Endothelial cell of umbilical vein (primary cell): ENCODE results near the gene SYMPK. TPM values are rescaled to one million over a fixed set of nuclear protein-coding genes. Genes with fewer than 3 reads are reported as not detected.

ENCODE experiments used
- BruUV-seq: library from RNA; stranded (reverse); fragments of 400-500 nt; replicated peaks from 2 replicates; lab custom pipeline; 2021; lab: Mats Ljungman, UMichigan
- CTCF ChIA-PET: fragments of 300-600, 350-600 bp; sonication (Branson Sonifier 250); formaldehyde crosslinking; loops from one replicate; lab custom pipeline; 2021; ENCODE audit warnings: antibody characterized with exemption, inconsistent platforms; lab: Charles Lee
- POLR2A ChIA-PET: fragments of 300-600, 350-600 bp; sonication (Branson Sonifier 250); formaldehyde crosslinking; loops from one replicate; lab custom pipeline; 2021; ENCODE audit warnings: antibody characterized with exemption, inconsistent platforms; lab: Charles Lee
- DNase-seq: peaks from one replicate; pipeline ENCODE4 v3.0.0-alpha.2; 2011; ENCODE audit warnings: low read depth, low spot score
- FAIRE-seq: peaks from 2 replicates; lab custom pipeline; 2011; peaks lifted over from hg19 to GRCh38; lab: Jason Lieb, UNC
- H2AFZ ChIP-seq: 2 replicates; pipeline ENCODE4 v1.6.0; 2012; ENCODE audit warnings: low read depth, low read length, control low read depth, inconsistent platforms
- H3K27ac ChIP-seq: 2 replicates; pipeline ENCODE4 v1.5.1; 2011; ENCODE audit warnings: low read depth, mild to moderate bottlenecking, control low read depth, low read length, moderate library complexity; ENCODE audit not compliant: insufficient read depth
- H3K27me3 ChIP-seq, 2 experiments: 2 replicates each; pipeline versions ENCODE4 v1.6.0 to v1.6.1; 2011; ENCODE audit warnings: low read length in 2 of 2, mixed read lengths in 1 of 2; ENCODE audit not compliant: control insufficient read depth in 2 of 2, insufficient read depth in 2 of 2
- H3K36me3 ChIP-seq, 2 experiments: 2 replicates in 1 of 2; 3 replicates in 1 of 2; pipeline ENCODE4 v1.5.1; 2011; ENCODE audit warnings: low read length in 2 of 2, mild to moderate bottlenecking in 1 of 2, moderate library complexity in 1 of 2; ENCODE audit not compliant: control insufficient read depth in 2 of 2, insufficient read depth in 2 of 2; ENCODE audit errors: extremely low read depth in 1 of 2
- H3K4me1 ChIP-seq: 3 replicates; pipeline ENCODE4 v1.5.1; 2011; ENCODE audit warnings: mild to moderate bottlenecking, low read length; ENCODE audit not compliant: control insufficient read depth, insufficient read depth; ENCODE audit errors: extremely low read depth
- H3K4me2 ChIP-seq: 2 replicates; pipeline ENCODE4 v1.6.1; 2011; ENCODE audit warnings: low read length, control low read depth, mixed read lengths; ENCODE audit not compliant: insufficient read depth
- H3K4me3 ChIP-seq, 3 experiments: fragments of 200-600 bp in 1 of 3; sonication (generic), shearing (Covaris generic) in 1 of 3; replicated peaks in 1 of 3; 2 replicates each; pipeline ENCODE4 v1.5.1; 2011 to 2016; ENCODE audit warnings: control low read depth in 3 of 3, low read length in 3 of 3, mild to moderate bottlenecking in 2 of 3, inconsistent platforms in 1 of 3, low read depth in 1 of 3, moderate library complexity in 1 of 3; ENCODE audit not compliant: insufficient read depth in 1 of 3
- H3K79me2 ChIP-seq: 2 replicates; pipeline ENCODE4 v1.6.0; 2012; ENCODE audit warnings: low read length, inconsistent platforms; ENCODE audit not compliant: control insufficient read depth, insufficient read depth
- H3K9ac ChIP-seq: replicated peaks from 2 replicates; pipeline ENCODE3; 2011; ENCODE audit warnings: low read length, control low read depth; ENCODE audit not compliant: insufficient read depth; ENCODE audit errors: extremely low read depth
- H3K9me1 ChIP-seq: replicated peaks from 3 replicates; pipeline ENCODE4 v1.6.0; 2011; ENCODE audit warnings: mild to moderate bottlenecking, low read length; ENCODE audit not compliant: control insufficient read depth, insufficient read depth; ENCODE audit errors: extremely low read depth
- H3K9me3 ChIP-seq: replicated peaks from 2 replicates; pipeline ENCODE4 v1.5.1; 2012; ENCODE audit warnings: low read length, inconsistent platforms; ENCODE audit not compliant: control insufficient read depth, insufficient read depth
- H4K20me1 ChIP-seq: replicated peaks from 2 replicates; pipeline ENCODE3; 2011; ENCODE audit warnings: mild to moderate bottlenecking, low read length; ENCODE audit not compliant: control insufficient read depth, insufficient read depth; ENCODE audit errors: extremely low read depth
- CTCF ChIP-seq, 2 donors: IDR thresholded peaks; 1 replicate in 1 of 2; 2 replicates in 1 of 2; pipeline ENCODE4 v1.5.1; 2011; ENCODE audit warnings: low read length in 2 of 2, mild to moderate bottlenecking in 2 of 2, moderate library complexity in 2 of 2, control low read depth in 1 of 2, inconsistent platforms in 1 of 2, low read depth in 1 of 2; ENCODE audit not compliant: insufficient read depth in 1 of 2; ENCODE audit errors: extremely low read depth in 1 of 2
- EZH2 ChIP-seq: IDR thresholded peaks from 2 replicates; pipeline ENCODE4 v1.6.1; 2012; ENCODE audit warnings: borderline replicate concordance, low read depth, mild to moderate bottlenecking, moderate library complexity, low read length, inconsistent platforms; ENCODE audit not compliant: severe bottlenecking
- FOS ChIP-seq: IDR thresholded peaks from 2 replicates; pipeline ENCODE4 v1.6.1; 2011; ENCODE audit warnings: mild to moderate bottlenecking, low read length, moderate library complexity, borderline replicate concordance; ENCODE audit not compliant: insufficient read depth
- GATA2 ChIP-seq: IDR thresholded peaks from 2 replicates; pipeline ENCODE4 v1.7.0; 2011; ENCODE audit warnings: low read depth, mild to moderate bottlenecking, moderate library complexity, mixed read lengths, low read length; ENCODE audit not compliant: insufficient read length, insufficient read depth
- JUN ChIP-seq: IDR thresholded peaks from 2 replicates; pipeline ENCODE4 v1.6.1; 2011; ENCODE audit warnings: borderline replicate concordance, low read depth; ENCODE audit not compliant: insufficient read length, insufficient read depth
- MAX ChIP-seq: IDR thresholded peaks from 2 replicates; pipeline ENCODE4 v1.6.1; 2011; ENCODE audit not compliant: insufficient read depth, insufficient read length
- MYC ChIP-seq: IDR thresholded peaks from one replicate; pipeline ENCODE4 v1.6.1; 2011; ENCODE audit warnings: mild to moderate bottlenecking, low read depth, low read length
- POLR2A ChIP-seq: IDR thresholded peaks from 2 replicates; pipeline ENCODE4 v1.6.1; 2012; ENCODE audit warnings: low read depth, mild to moderate bottlenecking, control low read depth, low read length
- POLR2AphosphoS5 ChIP-seq: IDR thresholded peaks from 2 replicates; pipeline ENCODE4 v1.6.1; 2012; ENCODE audit warnings: low read depth, mild to moderate bottlenecking, control low read depth, low read length, moderate library complexity; ENCODE audit not compliant: insufficient read depth
- dilution Hi-C: fragments of 300-500 bp; cut with MboI; formaldehyde crosslinking; loops from one replicate; pipeline ENCODE4 v1.15.0; 2019; ENCODE audit warnings: low sequenced_read_pairs; ENCODE audit not compliant: extremely low pct_ligation_motif_present
- intact Hi-C: fragments of 100-400 bp; cut with micrococcal nuclease; formaldehyde crosslinking; loops from one replicate; pipeline ENCODE4 v1.10.0; 2022
- polyA plus RNA-seq, 4 experiments: library from polyadenylated mRNA; depleted of rRNA in 3 of 4; stranded (reverse) in 3 of 4; unstranded in 1 of 4; fragments of >200 nt; gene quantifications; 2 replicates each; pipeline versions ENCODE4 v1.2.1 to v1.2.3, GENCODE V29; 2011 to 2012; ENCODE audit warnings: missing spikeins in 1 of 4
- total RNA-seq: library from RNA; stranded (reverse); gene quantifications from 2 replicates; pipeline ENCODE4 v1.2.3, GENCODE V29; 2021

Gene SYMPK
- total and polyA plus RNA-seq, 2 donors (not counting 3 experiments of a cell fraction or from before 2014, with no cell fraction given) = 89.8 to 95.7 TPM

GRCh38 chr19:45785781-45786532 lies 77.0 kb downstream of the SYMPK start:
- Histone ChIP-seq H3K4me3 (no peak overlapping the region), H3K79me2 (peaks cover 4% of the 10 kb centered on the region), H3K9ac (no peak overlapping the region), H3K4me2 (no peak overlapping the region), H3K9me3 (no peaks in the 10 kb centered on the region), H3K36me3 (peaks cover 10 to 31% of the 10 kb centered on the region in 2 experiments), H3K4me1 (peaks cover 4% of the 10 kb centered on the region), H2AFZ (no peak overlapping the region), H4K20me1 (no peaks in the 10 kb centered on the region), H3K9me1 (no peaks in the 10 kb centered on the region), H3K27me3 (no peaks in the 10 kb centered on the region), H3K27ac (no peak overlapping the region)
- FAIRE-seq (no peak), DNase-seq (no peak)
- no peak for TF ChIP-seq POLR2A
- TF ChIP-seq GATA2 = no peak
- no peak for TF ChIP-seq JUN
- TF ChIP-seq CTCF (IDR thresholded peaks at IDR 0.05; ENCODE audit: extremely low read depth in 1 of 2, insufficient read depth in 1 of 2, low read depth in 1 of 2, low read length in 2 of 2) = no peak
- TF ChIP-seq EZH2 = no peak
- no peak for TF ChIP-seq FOS
- no peak for TF ChIP-seq MYC
- TF ChIP-seq POLR2AphosphoS5 = no peak
- no peak for TF ChIP-seq MAX
- ChIA-PET POLR2A (no interaction called here), CTCF (no interaction called here)
- dilution Hi-C loops = no loop called here
- intact Hi-C loops = no loop called here
- no TSS peak for BruUV-seq
